Fibroblast of lung (primary cell): ENCODE data around the gene SLC9A3. TPM values are rescaled to one million over a fixed set of nuclear protein-coding genes. Genes with fewer than 3 reads are reported as not detected.

ENCODE experiments used
- DNase-seq, 2 donors: peaks; one replicate each; pipeline versions ENCODE4 v3.0.0 to v3.0.0-alpha.2; 2010; ENCODE audit warnings: low read depth in 2 of 2
- H2AFZ ChIP-seq: 2 replicates; pipeline ENCODE4 v1.5.1; 2012; ENCODE audit warnings: low read length, control low read depth, inconsistent platforms
- H3K27ac ChIP-seq: 2 replicates; pipeline ENCODE4 v1.5.1; 2011; ENCODE audit warnings: low read length, control low read depth; ENCODE audit not compliant: insufficient read depth
- H3K27me3 ChIP-seq: 2 replicates; pipeline ENCODE4 v1.5.1; 2011; ENCODE audit warnings: mild to moderate bottlenecking, low read length; ENCODE audit not compliant: control insufficient read depth, insufficient read depth
- H3K36me3 ChIP-seq: 2 replicates; pipeline ENCODE4 v1.5.1; 2011; ENCODE audit warnings: low read length; ENCODE audit not compliant: control insufficient read depth, insufficient read depth
- H3K4me1 ChIP-seq: 2 replicates; pipeline ENCODE4 v1.5.1; 2011; ENCODE audit warnings: low read length; ENCODE audit not compliant: control insufficient read depth, insufficient read depth; ENCODE audit errors: extremely low read depth
- H3K4me2 ChIP-seq: 2 replicates; pipeline ENCODE4 v1.5.1; 2011; ENCODE audit warnings: low read length, control low read depth; ENCODE audit not compliant: insufficient read depth; ENCODE audit errors: extremely low read depth
- H3K4me3 ChIP-seq, 4 experiments: fragments of 200-600 bp in 1 of 4; sonication (generic) in 1 of 4; replicated peaks in 1 of 4; 2 replicates each; pipeline ENCODE4 v1.5.1; 2011 to 2016; ENCODE audit warnings: low read length in 4 of 4, low read depth in 3 of 4, mild to moderate bottlenecking in 3 of 4, control low read depth in 2 of 4, inconsistent platforms in 1 of 4, mixed read lengths in 1 of 4; ENCODE audit not compliant: insufficient read depth in 1 of 4; ENCODE audit errors: control extremely low read depth in 1 of 4
- H3K79me2 ChIP-seq: 2 replicates; pipeline ENCODE4 v1.5.1; 2012; ENCODE audit warnings: mild to moderate bottlenecking, low read length, inconsistent platforms; ENCODE audit not compliant: control insufficient read depth, insufficient read depth
- H3K9ac ChIP-seq: 2 replicates; pipeline ENCODE4 v1.5.1; 2011; ENCODE audit warnings: mild to moderate bottlenecking, low read length, control low read depth; ENCODE audit not compliant: insufficient read depth
- H3K9me3 ChIP-seq: 2 replicates; pipeline ENCODE4 v1.5.1; 2012; ENCODE audit warnings: low read depth, low read length; ENCODE audit not compliant: control insufficient read depth, insufficient read depth
- H4K20me1 ChIP-seq: 2 replicates; pipeline ENCODE4 v1.5.1; 2011; ENCODE audit warnings: low read length; ENCODE audit not compliant: control insufficient read depth, insufficient read depth; ENCODE audit errors: extremely low read depth
- CTCF ChIP-seq, 2 donors: IDR thresholded peaks in 1 of 2; conservative IDR thresholded peaks in 1 of 2; 1 replicate in 1 of 2; 2 replicates in 1 of 2; pipeline ENCODE4 v1.5.1; 2011 to 2012; ENCODE audit warnings: low read length in 2 of 2, control low read depth in 1 of 2, inconsistent platforms in 1 of 2, low read depth in 1 of 2, mild to moderate bottlenecking in 1 of 2
- EZH2 ChIP-seq: IDR thresholded peaks from 2 replicates; pipeline ENCODE4 v1.5.1; 2012; ENCODE audit warnings: low read length, control low read depth, mild to moderate bottlenecking; ENCODE audit errors: missing control alignments
- polyA plus RNA-seq, 2 donors: library from polyadenylated mRNA; depleted of rRNA in 1 of 2; stranded (reverse) in 1 of 2; unstranded in 1 of 2; fragments of >200 nt; gene quantifications; 2 replicates each; pipeline ENCODE4 v1.2.1, GENCODE V29; 2011 to 2012; ENCODE audit warnings: missing spikeins in 1 of 2
- total RNA-seq: library from RNA; depleted of rRNA; stranded (reverse); fragments of >200 nt; gene quantifications from 2 replicates; pipeline ENCODE4 v1.2.1, GENCODE V29; 2014

SLC9A3 gene
- total and polyA plus RNA-seq, 2 donors (not counting 1 experiment from before 2014, with no cell fraction given) = 0.50 to 0.84 TPM

GRCh38 chr5:446883-447263 is 77.4 kb downstream of the SLC9A3 start:
- Histone ChIP-seq H3K36me3 (peaks cover 27% of the 10 kb centered on the region), H3K79me2 (peaks cover 31% of the 10 kb centered on the region), H3K4me3 (no peak overlapping the region), H3K9ac (no peak overlapping the region), H3K27me3 (no peaks in the 10 kb centered on the region), H3K4me2 (no peak overlapping the region), H4K20me1 (no peaks in the 10 kb centered on the region), H3K9me3 (no peaks in the 10 kb centered on the region), H2AFZ (no peak overlapping the region), H3K4me1 (peaks cover 7% of the 10 kb centered on the region), H3K27ac (no peak overlapping the region)
- peak; percentile 34 to 61 for DNase-seq
- TF ChIP-seq CTCF (conservative IDR thresholded peaks at IDR 0.05 in 1 of 2, IDR thresholded peaks at IDR 0.05 in 1 of 2; ENCODE audit: low read depth in 1 of 2, low read length in 2 of 2) (peak; percentile 43 to 65), EZH2 (no peak)

GRCh38 chr5:446066-446882 is 78.0 kb downstream of the SLC9A3 start:
- Histone ChIP-seq H3K36me3 (peaks cover 25% of the 10 kb centered on the region), H3K27ac (no peak overlapping the region), H3K4me1 (peaks cover 7% of the 10 kb centered on the region), H3K4me3 (no peak overlapping the region), H3K9ac (no peak overlapping the region), H3K4me2 (no peak overlapping the region), H2AFZ (no peak overlapping the region), H3K79me2 (peaks cover 31% of the 10 kb centered on the region), H3K27me3 (no peaks in the 10 kb centered on the region), H4K20me1 (no peaks in the 10 kb centered on the region), H3K9me3 (no peaks in the 10 kb centered on the region)
- DNase-seq = no peak
- no peak for TF ChIP-seq EZH2
- TF ChIP-seq CTCF (conservative IDR thresholded peaks at IDR 0.05 in 1 of 2, IDR thresholded peaks at IDR 0.05 in 1 of 2; ENCODE audit: low read depth in 1 of 2, low read length in 2 of 2) = no peak

- Histone ChIP-seq H2AFZ (no peak overlapping the region), H3K4me1 (peaks cover 7% of the 10 kb centered on the region), H3K27ac (no peak overlapping the region), H4K20me1 (no peaks in the 10 kb centered on the region), H3K79me2 (peaks cover 31% of the 10 kb centered on the region), H3K9ac (no peak overlapping the region), H3K27me3 (no peaks in the 10 kb centered on the region), H3K9me3 (no peaks in the 10 kb centered on the region), H3K4me2 (no peak overlapping the region), H3K4me3 (no peak overlapping the region), H3K36me3 (peaks cover 25% of the 10 kb centered on the region)
- TF ChIP-seq EZH2 = no peak
- TF ChIP-seq CTCF (conservative IDR thresholded peaks at IDR 0.05 in 1 of 2, IDR thresholded peaks at IDR 0.05 in 1 of 2; ENCODE audit: low read depth in 1 of 2, low read length in 2 of 2) = no peak
- no peak for DNase-seq
These were observed 78.7 kb downstream of the SLC9A3 start for GRCh38 chr5:445591-445990.
